ENCODE data around the gene LIPC. TPM values are rescaled to one million over a fixed set of nuclear protein-coding genes. Genes with fewer than 3 reads are reported as not detected.

LIPC gene
- total RNA-seq, 1 donor from 2014 or later, result 1.0 TPM

DNA sequence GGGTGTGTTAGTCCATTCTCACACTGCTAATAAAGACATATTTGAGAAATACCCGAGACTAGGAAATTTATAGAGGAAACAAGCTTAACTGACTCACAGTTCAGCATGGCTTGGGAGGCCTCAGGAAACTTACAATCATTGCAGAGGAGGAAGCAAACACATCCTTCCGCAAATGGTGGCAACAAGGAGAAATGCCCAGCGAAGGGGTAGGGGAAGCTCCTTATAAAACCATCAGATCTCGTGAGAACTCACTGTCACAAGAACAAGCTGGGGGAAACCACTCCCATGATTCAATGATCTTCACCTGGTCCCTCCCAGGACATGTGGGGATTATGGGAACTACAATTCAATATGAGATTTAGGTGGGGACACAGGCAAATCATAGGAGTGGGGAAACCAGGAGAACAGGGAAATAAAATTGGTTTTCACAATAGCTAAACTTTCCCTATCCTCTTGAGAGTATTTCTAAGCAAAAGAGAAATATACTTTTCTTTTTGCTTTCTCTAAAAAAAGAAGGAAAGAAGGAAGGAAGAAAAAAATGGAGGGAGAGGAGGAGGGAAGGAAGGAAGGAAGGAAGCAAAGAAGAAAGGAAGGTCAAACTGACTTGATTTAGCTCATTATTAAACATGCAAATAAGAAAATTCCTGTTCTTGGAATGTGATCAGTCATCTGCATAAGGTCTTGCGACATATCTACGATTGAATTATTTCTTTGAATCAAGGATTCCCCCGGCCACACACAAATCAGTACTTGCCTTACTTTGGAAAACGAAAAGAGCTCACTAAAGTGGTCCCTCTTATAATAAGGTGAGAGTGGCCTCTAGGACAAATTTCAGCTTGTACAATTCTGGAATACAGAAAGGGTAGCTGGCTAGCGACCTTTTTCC lies 75.2 kb downstream of the LIPC start:
- Histone ChIP-seq H3K27me3 (ENCODE audit: low read depth) (no peaks in the 10 kb centered on the region), H3K27ac (no peak overlapping the region), H3K4me3 (no peak overlapping the region), H3K36me3 (no peaks in the 10 kb centered on the region), H3K9me3 (no peaks in the 10 kb centered on the region), H3K4me1 (peaks cover 3% of the 10 kb centered on the region)
- peak in 1 of 2 donors; percentile 19 for ATAC-seq
- TF ChIP-seq, protein P1, sequence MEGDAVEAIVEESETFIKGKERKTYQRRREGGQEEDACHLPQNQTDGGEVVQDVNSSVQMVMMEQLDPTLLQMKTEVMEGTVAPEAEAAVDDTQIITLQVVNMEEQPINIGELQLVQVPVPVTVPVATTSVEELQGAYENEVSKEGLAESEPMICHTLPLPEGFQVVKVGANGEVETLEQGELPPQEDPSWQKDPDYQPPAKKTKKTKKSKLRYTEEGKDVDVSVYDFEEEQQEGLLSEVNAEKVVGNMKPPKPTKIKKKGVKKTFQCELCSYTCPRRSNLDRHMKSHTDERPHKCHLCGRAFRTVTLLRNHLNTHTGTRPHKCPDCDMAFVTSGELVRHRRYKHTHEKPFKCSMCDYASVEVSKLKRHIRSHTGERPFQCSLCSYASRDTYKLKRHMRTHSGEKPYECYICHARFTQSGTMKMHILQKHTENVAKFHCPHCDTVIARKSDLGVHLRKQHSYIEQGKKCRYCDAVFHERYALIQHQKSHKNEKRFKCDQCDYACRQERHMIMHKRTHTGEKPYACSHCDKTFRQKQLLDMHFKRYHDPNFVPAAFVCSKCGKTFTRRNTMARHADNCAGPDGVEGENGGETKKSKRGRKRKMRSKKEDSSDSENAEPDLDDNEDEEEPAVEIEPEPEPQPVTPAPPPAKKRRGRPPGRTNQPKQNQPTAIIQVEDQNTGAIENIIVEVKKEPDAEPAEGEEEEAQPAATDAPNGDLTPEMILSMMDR (IDR thresholded peaks at IDR 0.05), result no peak
- intact Hi-C loops (cut with DNase I), result no loop called here
- no peak for DNase-seq

DNA sequence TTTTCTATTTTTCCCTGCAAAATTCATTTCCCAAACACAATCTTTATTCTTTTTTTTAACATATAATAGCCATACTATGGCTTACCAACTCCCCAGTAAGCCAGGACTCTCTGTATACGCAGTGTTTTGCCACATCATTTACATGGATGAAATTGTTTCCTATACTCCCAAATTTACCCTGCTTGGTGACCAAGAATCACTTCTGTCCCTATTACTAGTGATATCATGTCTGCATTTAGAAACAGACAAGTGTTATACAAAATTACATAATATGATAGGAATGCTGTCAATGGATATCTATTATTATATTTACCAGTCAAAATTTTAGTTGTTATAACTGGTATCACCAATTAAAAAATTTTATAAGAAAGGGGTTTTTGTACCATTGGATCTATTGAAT lies 77.8 kb downstream of the LIPC start:
- H3K36me3 ChIP-seq, result no peaks in the 10 kb centered on the region
- H3K9me3 ChIP-seq, result no peaks in the 10 kb centered on the region
- intact Hi-C loops (cut with DNase I), result no loop called here
- H3K27me3 ChIP-seq (ENCODE audit: low read depth), result no peaks in the 10 kb centered on the region
- H3K4me3 ChIP-seq, result no peak overlapping the region
- peaks cover 3% of the 10 kb centered on the region for H3K4me1 ChIP-seq
- ATAC-seq (no peak), DNase-seq (no peak)
- TF ChIP-seq, protein P1 (IDR thresholded peaks at IDR 0.05), result no peak
- no peak overlapping the region for H3K27ac ChIP-seq

DNA sequence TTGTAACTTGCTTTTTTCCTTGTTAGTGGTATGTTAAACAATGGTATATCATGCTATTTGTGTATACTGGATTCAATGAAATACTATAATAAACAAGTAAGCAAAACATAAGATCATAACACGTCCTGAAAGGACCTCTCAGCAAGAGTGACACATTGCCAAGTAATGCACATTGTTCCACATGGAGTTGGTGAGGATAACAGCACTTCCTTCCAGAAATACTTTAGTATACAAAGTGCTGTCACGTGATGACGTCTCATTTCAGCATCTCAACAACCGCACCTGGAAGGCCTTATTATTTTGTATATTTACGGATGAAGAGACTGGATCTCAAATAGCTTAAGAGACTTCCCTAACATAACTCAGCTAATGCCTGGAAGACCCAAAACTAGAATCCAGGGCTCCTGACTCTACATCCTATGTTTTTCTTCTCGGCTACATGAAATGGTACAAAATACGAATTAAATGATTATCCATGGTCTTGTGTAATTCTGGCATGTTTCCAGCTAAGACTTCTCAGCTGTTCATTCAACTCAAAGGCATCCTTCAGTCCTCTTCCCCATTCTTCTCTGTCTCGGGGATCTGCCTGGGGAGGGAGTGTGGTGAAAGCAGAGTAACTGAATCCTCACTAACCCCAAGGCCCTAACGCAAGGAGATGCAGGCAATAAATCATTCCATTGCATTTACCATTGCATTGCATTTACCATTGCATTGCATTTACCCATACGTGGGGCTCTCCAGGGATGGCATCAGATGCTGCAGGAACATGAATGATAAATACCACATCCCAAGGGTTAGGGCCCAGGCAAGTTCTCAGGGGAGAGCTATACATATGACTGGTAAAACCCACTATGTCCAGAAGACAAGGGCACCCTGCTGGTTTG lies 79.2 kb downstream of the LIPC start:
- no peak for DNase-seq
- Histone ChIP-seq H3K9me3 (no peaks in the 10 kb centered on the region), H3K4me1 (peaks cover 2% of the 10 kb centered on the region), H3K4me3 (no peak overlapping the region), H3K27me3 (ENCODE audit: low read depth) (no peaks in the 10 kb centered on the region), H3K36me3 (no peaks in the 10 kb centered on the region), H3K27ac (no peak overlapping the region)
- TF ChIP-seq, protein P1 (IDR thresholded peaks at IDR 0.05), result no peak
- intact Hi-C loops (cut with DNase I), result no loop called here
- ATAC-seq, result no peak

DNA sequence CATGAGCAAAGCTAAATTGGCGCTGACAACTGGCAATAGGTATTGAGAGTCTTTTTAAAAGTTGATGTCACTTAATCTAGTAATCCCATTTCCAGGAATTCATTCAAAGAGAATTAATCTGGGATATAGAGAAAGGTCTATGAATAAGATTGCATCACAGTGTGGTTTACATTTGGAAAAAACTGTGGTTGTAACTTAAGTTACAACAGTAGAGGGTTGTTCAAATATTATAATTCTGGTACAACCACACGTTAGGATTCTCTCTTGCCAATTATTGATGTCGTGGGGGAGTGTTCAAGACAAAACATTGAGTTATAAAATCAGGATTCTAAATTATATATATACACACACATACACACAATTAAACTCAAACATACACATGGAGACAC lies 79.8 kb downstream of the LIPC start:
- no peak for ATAC-seq
- no peak for DNase-seq
- no peaks in the 10 kb centered on the region for H3K9me3 ChIP-seq

DNA sequence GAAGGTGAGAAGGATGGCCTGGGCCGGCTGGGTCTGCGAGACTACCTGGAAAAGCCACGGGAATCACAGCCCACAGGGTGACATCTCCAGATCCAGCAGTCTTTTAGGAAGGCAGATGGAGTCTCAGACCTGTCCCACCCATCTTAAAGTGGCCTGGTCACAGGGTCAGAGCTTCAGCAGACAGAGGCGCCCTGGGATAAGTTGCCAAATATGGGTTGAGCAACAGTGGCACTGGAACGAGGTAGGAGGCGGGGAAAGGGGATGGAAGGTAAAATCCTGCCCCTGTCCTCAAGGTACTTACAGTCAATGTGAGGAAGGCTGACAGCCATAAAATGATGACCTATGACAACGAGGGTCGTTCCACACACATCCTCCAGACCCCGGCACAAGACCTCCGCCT lies 80.7 kb downstream of the LIPC start:
- no peak for DNase-seq
- intact Hi-C loops (cut with DNase I), result no loop called here
- Histone ChIP-seq H3K9me3 (no peaks in the 10 kb centered on the region), H3K27me3 (ENCODE audit: low read depth) (no peaks in the 10 kb centered on the region), H3K36me3 (no peaks in the 10 kb centered on the region), H3K27ac (no peak overlapping the region), H3K4me3 (no peak overlapping the region), H3K4me1 (no peaks in the 10 kb centered on the region)
- TF ChIP-seq, protein P1 (IDR thresholded peaks at IDR 0.05), result no peak
- ATAC-seq, result no peak

More for the DNA sequence above, 79.8 kb downstream of the LIPC start:
- Histone ChIP-seq H3K4me3 (no peak overlapping the region), H3K4me1 (no peaks in the 10 kb centered on the region), H3K27ac (no peak overlapping the region), H3K27me3 (ENCODE audit: low read depth) (no peaks in the 10 kb centered on the region), H3K36me3 (no peaks in the 10 kb centered on the region)
- TF ChIP-seq, protein P1 (IDR thresholded peaks at IDR 0.05), result no peak
- intact Hi-C loops (cut with DNase I), result no loop called here
